ENCODE results near the gene FXYD6. TPM values are rescaled to one million over a fixed set of nuclear protein-coding genes. Genes with fewer than 3 reads are reported as not detected.

FXYD6 gene
- total and polyA plus RNA-seq, 2 donors (not counting 1 experiment from before 2014, with no cell fraction given) = not detected

GRCh38 chr11:117794772-117795629 lies 81.5 kb downstream of the FXYD6 start:
- Mint-ChIP-seq H3K9me3 (ENCODE audit: insufficient read depth) (no peaks in the 10 kb centered on the region), H3K27me3 (peaks cover 73% of the 10 kb centered on the region), H3K27ac (no peak overlapping the region), H3K4me3 (peak overlapping the region; percentile 29), H3K4me1 (peaks cover 20% of the 10 kb centered on the region)
- Histone ChIP-seq H3K36me3 (replicated peaks in 1 of 2; ENCODE audit: control extremely low read depth in 1 of 2, control insufficient read depth in 1 of 2, extremely low read depth in 1 of 2, insufficient read depth in 2 of 2, low read length in 1 of 2) (no peaks in the 10 kb centered on the region), H3K27me3 (replicated peaks in 1 of 4; ENCODE audit: control extremely low read depth in 1 of 4, control insufficient read depth in 3 of 4, insufficient read depth in 4 of 4, low read length in 3 of 4) (peaks cover 0 to 51% (median 35%) of the 10 kb centered on the region in 4 experiments), H4K20me1 (ENCODE audit: control insufficient read depth, insufficient read depth, low read length, poor library complexity, severe bottlenecking) (peaks cover 9% of the 10 kb centered on the region), H3K4me3 (ENCODE audit: control extremely low read depth in 1 of 5, extremely low read depth in 1 of 5, insufficient read depth in 1 of 5, low read depth in 2 of 5, low read length in 4 of 5) (peak overlapping the region in 1 of 5 experiments; percentile 39), H3K79me2 (ENCODE audit: control insufficient read depth, insufficient read depth, low read length) (no peaks in the 10 kb centered on the region), H3K4me1 (ENCODE audit: control insufficient read depth in 2 of 2, insufficient read depth in 2 of 2, low read length in 2 of 2) (peaks cover 21 to 30% of the 10 kb centered on the region in 2 donors), H2AFZ (ENCODE audit: insufficient read depth, low read depth, low read length, poor library complexity, severe bottlenecking) (no peak overlapping the region), H3K9me3 (ENCODE audit: control extremely low read depth in 1 of 3, control insufficient read depth in 2 of 3, insufficient read depth in 1 of 3, low read length in 2 of 3) (peaks cover 0 to 12% (median 0%) of the 10 kb centered on the region in 3 donors), H3K4me2 (replicated peaks; ENCODE audit: low read depth, low read length, poor library complexity, severe bottlenecking) (peak overlapping the region; percentile 79), H3K9ac (ENCODE audit: low read length) (no peak overlapping the region), H3K27ac (ENCODE audit: low read length in 2 of 2) (no peak overlapping the region)
- ATAC-seq (ENCODE audit: low read depth) (no peak), DNase-seq (no peak)
- CTCF ChIA-PET = interaction anchor here (2.0 kb wide), 1 partner anchor 12 kb away, joined by 5 read pairs; no protein-coding TSS in a partner anchor
- POLR2A ChIA-PET = no interaction called here
- TF ChIP-seq EZH2 (IDR thresholded peaks at IDR 0.05; ENCODE audit: borderline replicate concordance, insufficient read depth, low read depth, low read length, poor library complexity, severe bottlenecking) = no peak
- WGBS (ENCODE audit: insufficient coverage) = 49% methylated on average over 19 of the region's 29 CpGs
- intact Hi-C loops (cut with micrococcal nuclease) = no loop called here

DNA sequence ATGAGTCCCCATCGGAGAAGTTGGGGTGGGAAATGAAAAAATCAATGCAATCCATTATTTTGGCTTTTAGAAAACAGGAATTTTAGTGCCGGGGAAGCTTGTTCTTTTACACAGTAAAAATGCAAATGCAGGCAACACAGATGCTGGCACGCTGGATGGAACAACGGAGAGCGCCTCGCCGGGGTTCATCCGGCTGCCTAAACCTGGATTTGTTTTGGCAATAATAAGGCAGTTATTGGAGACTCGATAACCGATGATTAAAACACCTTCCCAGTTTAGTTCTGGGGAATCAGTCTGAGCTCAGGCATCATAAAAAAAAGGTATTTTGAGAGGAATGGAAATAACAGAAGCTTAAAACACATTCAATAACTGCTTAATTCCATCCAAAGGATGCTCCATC lies 82.3 kb downstream of the FXYD6 start:
- DNase-seq (no peak), ATAC-seq (ENCODE audit: low read depth) (no peak)
- Histone ChIP-seq H3K4me3 (ENCODE audit: control extremely low read depth in 1 of 5, extremely low read depth in 1 of 5, insufficient read depth in 1 of 5, low read depth in 2 of 5, low read length in 4 of 5) (no peak overlapping the region), H2AFZ (ENCODE audit: insufficient read depth, low read depth, low read length, poor library complexity, severe bottlenecking) (no peak overlapping the region), H3K27ac (ENCODE audit: low read length in 2 of 2) (no peak overlapping the region), H3K9ac (ENCODE audit: low read length) (no peak overlapping the region), H3K36me3 (replicated peaks in 1 of 2; ENCODE audit: control extremely low read depth in 1 of 2, control insufficient read depth in 1 of 2, extremely low read depth in 1 of 2, insufficient read depth in 2 of 2, low read length in 1 of 2) (no peaks in the 10 kb centered on the region), H3K4me1 (ENCODE audit: control insufficient read depth in 2 of 2, insufficient read depth in 2 of 2, low read length in 2 of 2) (peaks cover 21 to 30% of the 10 kb centered on the region in 2 donors), H4K20me1 (ENCODE audit: control insufficient read depth, insufficient read depth, low read length, poor library complexity, severe bottlenecking) (peaks cover 9% of the 10 kb centered on the region), H3K4me2 (replicated peaks; ENCODE audit: low read depth, low read length, poor library complexity, severe bottlenecking) (no peak overlapping the region), H3K9me3 (ENCODE audit: control extremely low read depth in 1 of 3, control insufficient read depth in 2 of 3, insufficient read depth in 1 of 3, low read length in 2 of 3) (peaks cover 0 to 12% (median 0%) of the 10 kb centered on the region in 3 donors), H3K79me2 (ENCODE audit: control insufficient read depth, insufficient read depth, low read length) (no peaks in the 10 kb centered on the region), H3K27me3 (replicated peaks in 1 of 4; ENCODE audit: control extremely low read depth in 1 of 4, control insufficient read depth in 3 of 4, insufficient read depth in 4 of 4, low read length in 3 of 4) (peaks cover 0 to 51% (median 36%) of the 10 kb centered on the region in 4 experiments)
- H3K27me3 Mint-ChIP-seq = peaks cover 74% of the 10 kb centered on the region
- TF ChIP-seq EZH2 (IDR thresholded peaks at IDR 0.05; ENCODE audit: borderline replicate concordance, insufficient read depth, low read depth, low read length, poor library complexity, severe bottlenecking) (no peak), CTCF (IDR thresholded peaks at IDR 0.05) (no peak)
- 93% methylated on average over 7 of the region's 10 CpGs for WGBS (ENCODE audit: insufficient coverage)
- no peak overlapping the region for H3K27ac Mint-ChIP-seq
- H3K4me1 Mint-ChIP-seq = peaks cover 20% of the 10 kb centered on the region
- H3K4me3 Mint-ChIP-seq = no peak overlapping the region
- H3K9me3 Mint-ChIP-seq (ENCODE audit: insufficient read depth) = no peaks in the 10 kb centered on the region
- ChIA-PET CTCF (interaction anchor here (1.2 to 2.0 kb wide), 3 partner anchors 9 to 23 kb away, joined by 3 to 5 read pairs (median 4); no protein-coding TSS in a partner anchor), POLR2A (no interaction called here)
- intact Hi-C loops (cut with micrococcal nuclease) = no loop called here

All from B cell (primary cell).